Glutamatergic neuron (in vitro differentiated cells): Measurements from ENCODE around the gene STK10. TPM values are rescaled to one million over a fixed set of nuclear protein-coding genes. Genes with fewer than 3 reads are reported as not detected.
A peak's percentile ranks its signal among the peaks of the same experiment; 100 is the strongest.

Experiments used
- DNase-seq: peaks from one replicate; pipeline ENCODE4 v3.0.0; 2022
- H3K27ac Mint-ChIP-seq: one replicate; pipeline ENCODE4 v1.8.0; 2020; ENCODE audit warnings: mild to moderate bottlenecking, mixed read lengths, inconsistent platforms; ENCODE audit not compliant: unreplicated experiment
- H3K27me3 Mint-ChIP-seq: one replicate; pipeline ENCODE4 v1.8.0; 2020; ENCODE audit warnings: mild to moderate bottlenecking, moderate library complexity, mixed read lengths, inconsistent platforms; ENCODE audit not compliant: unreplicated experiment
- H3K36me3 Mint-ChIP-seq: one replicate; pipeline ENCODE4 v1.8.0; 2020; ENCODE audit warnings: mild to moderate bottlenecking, mixed read lengths, inconsistent platforms; ENCODE audit not compliant: unreplicated experiment
- H3K4me1 Mint-ChIP-seq: one replicate; pipeline ENCODE4 v1.8.0; 2020; ENCODE audit warnings: mild to moderate bottlenecking, low read depth, mixed read lengths, inconsistent platforms; ENCODE audit not compliant: unreplicated experiment
- H3K4me3 Mint-ChIP-seq: one replicate; pipeline ENCODE4 v1.8.0; 2020; ENCODE audit warnings: mild to moderate bottlenecking, mixed read lengths, inconsistent platforms; ENCODE audit not compliant: unreplicated experiment
- H3K9me3 Mint-ChIP-seq: one replicate; pipeline ENCODE4 v1.8.0; 2020; ENCODE audit warnings: mild to moderate bottlenecking, moderate library complexity, mixed read lengths, inconsistent platforms; ENCODE audit not compliant: unreplicated experiment
- total RNA-seq: library from RNA; stranded (reverse); fragmentation: NEBNext Ultra II Directional; extraction: Animal tissue kit (Norgen Biotek cat#: 25700); gene quantifications from one replicate; pipeline ENCODE4 v1.2.1, GENCODE V29; 2021; ENCODE audit not compliant: unreplicated experiment
- TF ChIP-seq, protein P1 (sequence below): fragments of 200-600 bp; sonication (generic); IDR thresholded peaks from one replicate; pipeline ENCODE4 v1.5.0; 2021; ENCODE audit not compliant: partially characterized antibody, unreplicated experiment

Gene STK10
- total RNA-seq, 1 donor from 2014 or later: 84.7 TPM

DNA sequence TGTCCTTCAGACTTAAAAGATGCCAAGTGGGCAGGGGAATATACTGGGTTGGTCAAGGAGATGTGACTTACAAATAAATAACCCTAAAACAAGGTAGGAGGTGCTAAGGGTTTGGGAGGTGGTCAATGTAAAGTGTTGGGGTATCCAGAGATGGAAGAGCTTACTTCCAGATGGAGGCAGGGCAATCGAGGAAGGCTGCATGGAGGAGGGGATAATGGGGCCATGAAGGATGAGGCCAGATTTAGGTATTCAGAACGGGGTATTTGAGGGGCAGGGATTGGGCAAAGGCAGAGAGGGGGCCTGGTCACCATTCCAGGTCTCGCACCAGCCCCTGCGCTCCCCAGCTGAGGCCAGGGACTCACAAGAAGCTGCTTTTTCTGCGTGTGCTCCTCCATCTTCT, 123.7 kb downstream of the STK10 start:
- H3K36me3 Mint-ChIP-seq: peaks cover 12% of the 10 kb centered on the region
- H3K9me3 Mint-ChIP-seq: peaks cover 5% of the 10 kb centered on the region
- H3K27ac Mint-ChIP-seq: no peak overlapping the region
- peaks cover 4% of the 10 kb centered on the region for H3K4me1 Mint-ChIP-seq
- peaks cover 15% of the 10 kb centered on the region for H3K27me3 Mint-ChIP-seq
- DNase-seq: no peak
- TF ChIP-seq, protein P1, sequence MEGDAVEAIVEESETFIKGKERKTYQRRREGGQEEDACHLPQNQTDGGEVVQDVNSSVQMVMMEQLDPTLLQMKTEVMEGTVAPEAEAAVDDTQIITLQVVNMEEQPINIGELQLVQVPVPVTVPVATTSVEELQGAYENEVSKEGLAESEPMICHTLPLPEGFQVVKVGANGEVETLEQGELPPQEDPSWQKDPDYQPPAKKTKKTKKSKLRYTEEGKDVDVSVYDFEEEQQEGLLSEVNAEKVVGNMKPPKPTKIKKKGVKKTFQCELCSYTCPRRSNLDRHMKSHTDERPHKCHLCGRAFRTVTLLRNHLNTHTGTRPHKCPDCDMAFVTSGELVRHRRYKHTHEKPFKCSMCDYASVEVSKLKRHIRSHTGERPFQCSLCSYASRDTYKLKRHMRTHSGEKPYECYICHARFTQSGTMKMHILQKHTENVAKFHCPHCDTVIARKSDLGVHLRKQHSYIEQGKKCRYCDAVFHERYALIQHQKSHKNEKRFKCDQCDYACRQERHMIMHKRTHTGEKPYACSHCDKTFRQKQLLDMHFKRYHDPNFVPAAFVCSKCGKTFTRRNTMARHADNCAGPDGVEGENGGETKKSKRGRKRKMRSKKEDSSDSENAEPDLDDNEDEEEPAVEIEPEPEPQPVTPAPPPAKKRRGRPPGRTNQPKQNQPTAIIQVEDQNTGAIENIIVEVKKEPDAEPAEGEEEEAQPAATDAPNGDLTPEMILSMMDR: no peak
- no peak overlapping the region for H3K4me3 Mint-ChIP-seq

DNA sequence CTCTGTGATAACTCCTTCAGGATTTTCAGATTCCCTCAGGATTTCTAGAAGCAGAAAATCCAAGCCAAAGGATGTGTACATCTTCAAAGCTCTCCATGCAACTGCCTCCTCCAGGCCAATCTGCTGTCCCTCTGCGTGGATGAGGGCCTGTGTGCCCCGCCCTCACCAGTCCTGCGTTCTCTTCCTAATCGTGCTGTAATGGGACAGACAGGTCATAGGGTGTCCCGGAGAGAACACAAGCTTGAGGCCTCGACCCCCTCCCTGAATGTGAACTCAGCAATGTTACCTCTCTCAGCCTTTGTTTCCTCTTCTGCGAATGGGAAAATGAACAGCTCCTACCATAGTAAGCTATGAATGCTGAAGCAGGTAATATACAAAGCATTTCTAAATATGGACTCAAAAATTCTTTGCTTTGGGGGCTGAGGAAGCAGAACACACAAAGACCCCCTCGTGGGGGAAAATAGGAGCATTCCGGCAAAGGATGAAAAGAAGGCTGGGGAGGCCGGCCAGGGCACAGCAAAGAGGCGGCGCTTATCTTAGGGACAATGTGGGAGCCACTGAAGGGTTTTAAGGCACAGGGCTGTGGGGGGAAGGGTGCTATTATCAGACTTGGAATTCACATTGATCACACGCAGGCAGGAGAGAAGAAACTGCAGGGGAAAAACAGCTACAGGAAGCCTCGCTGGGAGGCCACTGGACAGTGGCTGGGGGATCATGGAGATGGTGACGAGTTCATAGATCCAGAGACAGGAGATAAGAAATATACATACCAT, 124.4 kb downstream of the STK10 start:
- Mint-ChIP-seq H3K36me3 (peaks cover 12% of the 10 kb centered on the region), H3K4me1 (peaks cover 4% of the 10 kb centered on the region), H3K9me3 (peaks cover 5% of the 10 kb centered on the region), H3K4me3 (no peak overlapping the region), H3K27ac (peak overlapping the region; percentile 38), H3K27me3 (peaks cover 15% of the 10 kb centered on the region)
- TF ChIP-seq, protein P1: no peak
- no peak for DNase-seq

DNA sequence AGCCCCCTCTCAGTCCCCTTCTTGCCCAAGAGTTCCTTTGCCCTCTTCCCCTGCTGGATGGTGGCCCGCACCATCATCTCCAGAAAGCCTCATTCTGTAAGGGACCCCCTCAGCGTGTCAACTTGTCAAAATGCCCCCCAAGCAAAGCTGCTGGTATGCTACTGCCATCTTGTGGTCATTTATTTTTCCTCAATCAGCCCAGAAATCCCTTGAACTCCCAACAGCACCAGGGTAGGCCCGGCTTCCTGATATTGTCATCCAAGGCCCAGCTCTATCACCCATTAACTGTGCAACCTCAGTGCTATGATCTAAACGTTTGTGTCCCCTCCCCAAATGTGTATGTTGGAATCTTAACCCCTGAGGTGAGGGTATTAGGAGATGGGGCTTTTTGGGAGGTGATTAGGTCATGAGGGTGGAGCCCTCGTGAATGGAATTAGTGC, 128.3 kb downstream of the STK10 start:
- Mint-ChIP-seq H3K27me3 (peaks cover 25% of the 10 kb centered on the region), H3K36me3 (peaks cover 12% of the 10 kb centered on the region), H3K4me3 (no peak overlapping the region), H3K27ac (no peak overlapping the region), H3K9me3 (peaks cover 2% of the 10 kb centered on the region), H3K4me1 (peaks cover 8% of the 10 kb centered on the region)
- no peak for DNase-seq
- TF ChIP-seq, protein P1: peak; percentile 59

DNA sequence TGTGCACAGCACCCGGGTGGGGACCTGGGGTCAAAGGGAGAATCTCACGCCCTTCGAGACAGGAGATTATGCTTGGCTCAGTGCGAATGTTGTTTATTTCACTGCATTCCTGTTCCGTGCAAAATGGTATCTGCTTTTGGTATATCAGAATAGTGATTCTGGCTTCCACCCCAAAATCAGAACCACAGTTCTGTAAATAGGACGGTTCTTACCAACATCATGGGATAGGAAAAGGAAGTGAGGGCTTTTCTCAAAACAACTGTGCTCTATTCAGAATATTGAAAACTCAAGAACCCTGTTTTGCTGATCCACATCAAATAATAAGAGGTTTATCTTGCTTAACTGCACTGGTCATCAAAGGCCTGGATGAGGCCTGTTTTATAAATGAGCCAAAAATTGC, 129.9 kb downstream of the STK10 start:
- H3K4me3 Mint-ChIP-seq: no peak overlapping the region
- no peak for DNase-seq
- peaks cover 2% of the 10 kb centered on the region for H3K9me3 Mint-ChIP-seq
- no peaks in the 10 kb centered on the region for H3K36me3 Mint-ChIP-seq
- peaks cover 20% of the 10 kb centered on the region for H3K27me3 Mint-ChIP-seq
- no peak overlapping the region for H3K27ac Mint-ChIP-seq
- H3K4me1 Mint-ChIP-seq: peaks cover 4% of the 10 kb centered on the region
- TF ChIP-seq, protein P1: no peak

DNA sequence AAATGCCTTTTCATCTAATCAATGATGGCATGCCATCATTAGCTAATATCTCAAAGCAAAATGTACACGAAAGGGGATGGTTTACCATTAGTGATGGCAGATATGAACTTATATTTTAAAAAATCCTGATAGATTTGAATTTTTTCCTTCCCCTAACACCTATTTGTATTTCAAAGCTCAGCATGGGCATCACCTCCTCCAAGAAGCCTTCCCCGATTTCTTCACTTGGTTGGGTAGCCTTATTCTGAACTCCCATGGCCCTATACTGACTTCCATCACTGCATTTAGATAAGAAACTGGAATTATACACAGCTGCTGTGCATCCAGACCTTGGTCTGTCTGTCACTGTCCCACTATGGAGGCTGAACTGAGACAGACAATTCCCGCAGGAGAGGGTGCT, 132.0 kb downstream of the STK10 start:
- no peak for DNase-seq
- Mint-ChIP-seq H3K36me3 (no peaks in the 10 kb centered on the region), H3K27me3 (peaks cover 22% of the 10 kb centered on the region), H3K4me3 (no peak overlapping the region), H3K9me3 (peaks cover 2% of the 10 kb centered on the region), H3K4me1 (peaks cover 4% of the 10 kb centered on the region), H3K27ac (no peak overlapping the region)
- TF ChIP-seq, protein P1: no peak
